B cell (primary cell): ENCODE data around the gene CACNA2D3. TPM values are rescaled to one million over a fixed set of nuclear protein-coding genes. Genes with fewer than 3 reads are reported as not detected.

ENCODE experiments used
- ATAC-seq: fragments of 200-7000 bp; cut with Tn5 transposase; one replicate; pipeline ENCODE4 v1.10.0; 2021; ENCODE audit warnings: low read depth, mild to moderate bottlenecking, moderate number of reproducible peaks, moderate library complexity
- CTCF ChIA-PET: fragments of 350-600 bp; sonication (Branson Sonifier 250); formaldehyde crosslinking; loops from one replicate; lab custom pipeline; 2021; ENCODE audit warnings: antibody characterized with exemption, inconsistent platforms; lab: Charles Lee
- POLR2A ChIA-PET: fragments of 350-600 bp; sonication (Branson Sonifier 250); formaldehyde crosslinking; loops from one replicate; lab custom pipeline; 2021; ENCODE audit warnings: antibody characterized with exemption; lab: Charles Lee
- DNase-seq: peaks from one replicate; pipeline ENCODE4 v3.0.0; 2013
- H2AFZ ChIP-seq: 2 replicates; pipeline ENCODE4 v1.6.1; 2012; ENCODE audit warnings: mild to moderate bottlenecking, low read depth, low read length; ENCODE audit not compliant: insufficient read depth, poor library complexity, severe bottlenecking
- H3K27ac ChIP-seq, 2 donors: 1 replicate in 1 of 2; 2 replicates in 1 of 2; pipeline ENCODE4 v1.5.1; 2012 to 2013; ENCODE audit warnings: low read length in 2 of 2, mild to moderate bottlenecking in 2 of 2, moderate library complexity in 1 of 2
- H3K27me3 ChIP-seq, 4 experiments: fragments of 200-600 bp in 1 of 4; sonication (generic) in 1 of 4; replicated peaks in 1 of 4; 1 replicate in 2 of 4; 2 replicates in 2 of 4; pipeline versions ENCODE4 v1.6.1 to v1.7.0; 2013 to 2016; ENCODE audit warnings: low read length in 3 of 4, mild to moderate bottlenecking in 2 of 4, mixed read lengths in 1 of 4, moderate library complexity in 1 of 4; ENCODE audit not compliant: insufficient read depth in 4 of 4, control insufficient read depth in 3 of 4; ENCODE audit errors: control extremely low read depth in 1 of 4
- H3K36me3 ChIP-seq, 2 experiments: replicated peaks in 1 of 2; 1 replicate in 1 of 2; 2 replicates in 1 of 2; pipeline versions ENCODE4 v1.6.1 to v1.7.1; 2013; ENCODE audit warnings: low read length in 1 of 2; ENCODE audit not compliant: insufficient read depth in 2 of 2, control insufficient read depth in 1 of 2; ENCODE audit errors: control extremely low read depth in 1 of 2, extremely low read depth in 1 of 2
- H3K4me1 ChIP-seq, 2 donors: fragments of 200-600 bp in 1 of 2; sonication (generic) in 1 of 2; 1 replicate in 1 of 2; 2 replicates in 1 of 2; pipeline versions ENCODE4 v1.5.1 to v1.6.1; 2013 to 2017; ENCODE audit warnings: low read length in 2 of 2; ENCODE audit not compliant: control insufficient read depth in 2 of 2, insufficient read depth in 2 of 2
- H3K4me2 ChIP-seq: replicated peaks from 2 replicates; pipeline ENCODE3; 2012; ENCODE audit warnings: mild to moderate bottlenecking, low read depth, low read length; ENCODE audit not compliant: poor library complexity, severe bottlenecking
- H3K4me3 ChIP-seq, 5 experiments: fragments of 200-600 bp in 1 of 5; sonication (generic) in 1 of 5; 1 replicate in 3 of 5; 2 replicates in 2 of 5; pipeline versions ENCODE4 v1.5.1 to v1.7.0; 2011 to 2016; ENCODE audit warnings: low read length in 4 of 5, mild to moderate bottlenecking in 4 of 5, low read depth in 2 of 5, control low read depth in 1 of 5, moderate library complexity in 1 of 5; ENCODE audit not compliant: insufficient read depth in 1 of 5; ENCODE audit errors: control extremely low read depth in 1 of 5, extremely low read depth in 1 of 5
- H3K79me2 ChIP-seq: fragments of 200-600 bp; sonication (generic); one replicate; pipeline ENCODE4 v1.6.0; 2016; ENCODE audit warnings: low read length; ENCODE audit not compliant: control insufficient read depth, insufficient read depth
- H3K9ac ChIP-seq: fragments of 200-600 bp; sonication (generic); 2 replicates; pipeline ENCODE4 v1.6.1; 2017; ENCODE audit warnings: mild to moderate bottlenecking, low read length, moderate library complexity
- H3K9me3 ChIP-seq, 3 donors: one replicate each; pipeline versions ENCODE4 v1.6.1 to v1.7.1; 2013; ENCODE audit warnings: low read length in 2 of 3; ENCODE audit not compliant: control insufficient read depth in 2 of 3, insufficient read depth in 1 of 3; ENCODE audit errors: control extremely low read depth in 1 of 3
- H4K20me1 ChIP-seq: 2 replicates; pipeline ENCODE4 v1.6.0; 2012; ENCODE audit warnings: mild to moderate bottlenecking, low read length; ENCODE audit not compliant: insufficient read depth, control insufficient read depth, poor library complexity, severe bottlenecking
- H3K27ac Mint-ChIP-seq: one replicate; pipeline ENCODE4 v1.8.0; 2021; ENCODE audit warnings: mixed read lengths
- H3K27me3 Mint-ChIP-seq: one replicate; pipeline ENCODE4 v1.8.0; 2021; ENCODE audit warnings: mixed read lengths
- H3K4me1 Mint-ChIP-seq: one replicate; pipeline ENCODE4 v1.8.0; 2021; ENCODE audit warnings: mixed read lengths
- H3K4me3 Mint-ChIP-seq: one replicate; pipeline ENCODE4 v1.8.0; 2021; ENCODE audit warnings: mixed read lengths
- H3K9me3 Mint-ChIP-seq: one replicate; pipeline ENCODE4 v1.8.0; 2022; ENCODE audit warnings: mixed read lengths; ENCODE audit not compliant: insufficient read depth
- CTCF ChIP-seq: fragments of 200-600 bp; IDR thresholded peaks from one replicate; pipeline ENCODE4 v1.8.0; 2022; ENCODE audit warnings: antibody characterized with exemption, mild to moderate bottlenecking
- EZH2 ChIP-seq: IDR thresholded peaks from 2 replicates; pipeline ENCODE4 v1.6.1; 2012; ENCODE audit warnings: borderline replicate concordance, low read depth, mild to moderate bottlenecking, moderate library complexity, low read length; ENCODE audit not compliant: insufficient read depth, poor library complexity, severe bottlenecking
- WGBS: methylation state at CpG from one replicate; pipeline ENCODE4 v1.1.5; 2013; ENCODE audit warnings: missing lambda C conversion rate; ENCODE audit not compliant: insufficient coverage; 5-methylcytosine and 5-hydroxymethylcytosine counted together
- intact Hi-C: fragments of 100-400 bp; cut with micrococcal nuclease; formaldehyde crosslinking; loops from one replicate; pipeline ENCODE4 v1.10.0; 2022
- polyA plus RNA-seq: library from polyadenylated mRNA; depleted of rRNA; stranded (reverse); fragments of >200 nt; gene quantifications from 2 replicates; pipeline ENCODE4 v1.2.3, GENCODE V29; 2012
- total RNA-seq, 2 donors: library from RNA; stranded (reverse); fragments of 120-200 nt in 1 of 2; gene quantifications; 1 replicate in 1 of 2; 2 replicates in 1 of 2; pipeline versions ENCODE4 v1.2.3 to v1.2.4, GENCODE V29; 2013 to 2022

CACNA2D3 gene
- total and polyA plus RNA-seq, 2 donors (not counting 1 experiment from before 2014, with no cell fraction given): not detected

DNA sequence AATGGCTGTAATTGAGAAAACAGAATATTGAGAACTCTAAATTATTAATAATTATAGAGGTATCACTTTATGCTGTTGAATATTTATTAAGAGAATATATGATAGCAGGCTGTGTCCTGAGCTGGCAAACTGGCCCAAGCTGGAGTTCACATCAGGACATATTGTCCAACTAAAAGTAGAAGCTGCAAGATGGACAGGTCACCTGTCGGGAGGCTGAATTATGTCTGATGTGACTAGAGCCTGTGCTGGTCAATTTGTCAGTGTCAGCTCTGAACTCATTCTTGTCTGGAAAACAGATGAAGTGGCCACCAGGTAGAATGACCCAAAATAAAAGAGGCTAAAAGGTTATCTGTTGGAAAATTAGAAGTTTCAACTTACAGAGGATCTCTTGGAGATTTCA lies 413.3 kb downstream of the CACNA2D3 start:
- H3K36me3 ChIP-seq: no peaks in the 10 kb centered on the region
- POLR2A ChIA-PET: no interaction called here
- ATAC-seq (no peak), DNase-seq (no peak)
- intact Hi-C loops: no loop called here
- H3K4me1 Mint-ChIP-seq: no peaks in the 10 kb centered on the region
- H4K20me1 ChIP-seq: no peaks in the 10 kb centered on the region
- peaks cover 4% of the 10 kb centered on the region for H3K27me3 Mint-ChIP-seq
- no peak overlapping the region for H3K4me3 ChIP-seq
- no peaks in the 10 kb centered on the region for H3K4me1 ChIP-seq
- 100% methylated on average over 1 of the region's 1 CpG for WGBS
- no peaks in the 10 kb centered on the region for H3K9me3 Mint-ChIP-seq
- no peaks in the 10 kb centered on the region for H3K27me3 ChIP-seq
- H3K9ac ChIP-seq: no peak overlapping the region
- H3K4me3 Mint-ChIP-seq: no peak overlapping the region
- H3K27ac Mint-ChIP-seq: no peak overlapping the region
- H2AFZ ChIP-seq: no peak overlapping the region
- TF ChIP-seq EZH2 (no peak), CTCF (no peak)
- H3K9me3 ChIP-seq: peaks cover 0 to 13% (median 0%) of the 10 kb centered on the region in 3 donors
- H3K4me2 ChIP-seq: no peak overlapping the region
- H3K79me2 ChIP-seq: no peaks in the 10 kb centered on the region
- no peak overlapping the region for H3K27ac ChIP-seq
- CTCF ChIA-PET: no interaction called here

- H2AFZ ChIP-seq: no peak overlapping the region
- ChIA-PET POLR2A (no interaction called here), CTCF (no interaction called here)
- intact Hi-C loops: no loop called here
- no peak for TF ChIP-seq EZH2
- no peak for TF ChIP-seq CTCF
- Mint-ChIP-seq H3K4me1 (no peaks in the 10 kb centered on the region), H3K4me3 (no peak overlapping the region), H3K27me3 (peaks cover 4% of the 10 kb centered on the region), H3K9me3 (no peaks in the 10 kb centered on the region), H3K27ac (no peak overlapping the region)
- no peak overlapping the region for H3K4me2 ChIP-seq
- DNase-seq: no peak
- no peak overlapping the region for H3K27ac ChIP-seq
- H3K4me1 ChIP-seq: no peaks in the 10 kb centered on the region
- no peaks in the 10 kb centered on the region for H4K20me1 ChIP-seq
- H3K4me3 ChIP-seq: no peak overlapping the region
- no peak for ATAC-seq
- no peaks in the 10 kb centered on the region for H3K27me3 ChIP-seq
- H3K36me3 ChIP-seq: no peaks in the 10 kb centered on the region
- WGBS: 75% methylated on average over 2 of the region's 2 CpGs
- no peaks in the 10 kb centered on the region for H3K79me2 ChIP-seq
- peaks cover 0 to 13% (median 0%) of the 10 kb centered on the region in 3 donors for H3K9me3 ChIP-seq
- H3K9ac ChIP-seq: no peak overlapping the region
These were observed 414.1 kb downstream of the CACNA2D3 start for GRCh38 chr3:54536450-54536849.
